Motor neuron (in vitro differentiated cells): ENCODE measurements around the gene DYNC2I2. TPM values are rescaled to one million over a fixed set of nuclear protein-coding genes. Genes with fewer than 3 reads are reported as not detected.

ENCODE experiments used
- ATAC-seq, 8 experiments: fragments of 200-7000 bp; cut with Tn5 transposase; replicated peaks in 6 of 8; 2 replicates each; pipeline ENCODE4 v1.8.0; 2021; ENCODE audit warnings: mild to moderate bottlenecking in 8 of 8, moderate library complexity in 8 of 8
- H3K27ac ChIP-seq, 2 donors: fragments of 250-450 bp; sonication (Bioruptor Pico); 2 replicates each; pipeline ENCODE4 v1.9.0; 2021; ENCODE audit warnings: antibody characterized with exemption in 2 of 2, mild to moderate bottlenecking in 2 of 2, moderate library complexity in 1 of 2
- H3K4me1 ChIP-seq, 2 donors: fragments of 250-450 bp; sonication (Bioruptor Pico); replicated peaks in 1 of 2; 2 replicates each; pipeline ENCODE4 v1.6.1; 2021; ENCODE audit warnings: antibody characterized with exemption in 2 of 2, mild to moderate bottlenecking in 2 of 2, moderate library complexity in 1 of 2
- H3K4me3 ChIP-seq, 5 donors: fragments of 250-450 bp; sonication (Bioruptor Pico); 2 replicates each; pipeline ENCODE4 v1.9.0; 2021; ENCODE audit warnings: antibody characterized with exemption in 5 of 5, mild to moderate bottlenecking in 5 of 5, moderate library complexity in 4 of 5
- WGBS, 10 experiments: fragments of 450-650 bp; shearing (Covaris generic); methylation state at CpG; one replicate each; pipeline ENCODE4 v1.0.0; 2022; 5-methylcytosine and 5-hydroxymethylcytosine counted together
- in situ Hi-C, 9 experiments: fragments of 400-800 bp; cut with MboI; loops; one replicate each; pipeline ENCODE4 v1.15.0; 2021; ENCODE audit warnings: low sequenced_read_pairs in 9 of 9, low pct_unique_long_range_greater_than_20kb in 2 of 9; ENCODE audit not compliant: unreplicated experiment in 9 of 9
- total RNA-seq, 8 experiments: library from RNA; unstranded; fragments of 300-600 nt; gene quantifications; 2 replicates each; pipeline versions ENCODE4 v1.2.3 to v1.2.4, GENCODE V29; 2022

DYNC2I2 gene
- total RNA-seq, 8 experiments from 2014 or later = 21.1 to 62.7 (median 28.3) TPM

GRCh38 chr9:128638580-128638979, 18.1 kb downstream of the DYNC2I2 start:
- in situ Hi-C loops = no loop called here
- H3K27ac ChIP-seq = no peak overlapping the region
- WGBS, 10 experiments = 100% methylated on average over 1 to 2 of the region's 4 CpGs; no CpG with 5 or more reads in 6 of the 10 experiments
- no peak for ATAC-seq
- peaks cover 0 to 8% of the 10 kb centered on the region in 2 donors for H3K4me1 ChIP-seq
- H3K4me3 ChIP-seq = no peak overlapping the region

GRCh38 chr9:128637656-128638055, 19.0 kb downstream of the DYNC2I2 start:
- no peak overlapping the region for H3K4me3 ChIP-seq
- in situ Hi-C loops = no loop called here
- WGBS, 10 experiments = 61 to 100% (median 90%) methylated on average over 1 to 8 of the region's 10 CpGs; no CpG with 5 or more reads in 3 of the 10 experiments
- no peak for ATAC-seq
- no peak overlapping the region for H3K27ac ChIP-seq
- H3K4me1 ChIP-seq = peaks cover 0 to 8% of the 10 kb centered on the region in 2 donors

- WGBS, 10 experiments = 91 to 100% (median 100%) methylated on average over 1 to 9 of the region's 20 CpGs; no CpG with 5 or more reads in 5 of the 10 experiments
- no peak for ATAC-seq
- no peak overlapping the region for H3K4me3 ChIP-seq
- in situ Hi-C loops = no loop called here
- H3K27ac ChIP-seq = peak overlapping the region in 1 of 2 donors; percentile 74
- H3K4me1 ChIP-seq = peaks cover 0 to 8% of the 10 kb centered on the region in 2 donors
These were observed 19.8 kb downstream of the DYNC2I2 start for GRCh38 chr9:128636556-128637530.

- peaks cover 0 to 8% of the 10 kb centered on the region in 2 donors for H3K4me1 ChIP-seq
- peak overlapping the region in 1 of 2 donors; percentile 74 for H3K27ac ChIP-seq
- WGBS, 10 experiments = 72% methylated on average over 3 of the region's 16 CpGs; no CpG with 5 or more reads in 9 of the 10 experiments
- in situ Hi-C loops = no loop called here
- no peak overlapping the region for H3K4me3 ChIP-seq
- ATAC-seq = peak in 3 of 8 experiments; percentile 1 to 6 (median 1)
These were observed 20.6 kb downstream of the DYNC2I2 start for GRCh38 chr9:128636024-128636390.

GRCh38 chr9:128635266-128636023, 21.2 kb downstream of the DYNC2I2 start:
- WGBS, 10 experiments = 0 to 100% (median 0%) methylated on average over 1 to 3 of the region's 20 CpGs; no CpG with 5 or more reads in 6 of the 10 experiments
- Histone ChIP-seq H3K27ac (peak overlapping the region in 1 of 2 donors; percentile 74), H3K4me3 (no peak overlapping the region), H3K4me1 (peaks cover 0 to 8% of the 10 kb centered on the region in 2 donors)
- in situ Hi-C loops = no loop called here
- ATAC-seq = peak; percentile 93 to 98 (median 94)

- 53 to 100% (median 83%) methylated on average over 1 to 4 of the region's 26 CpGs; no CpG with 5 or more reads in 6 of the 10 experiments for WGBS, 10 experiments
- in situ Hi-C loops = no loop called here
- Histone ChIP-seq H3K27ac (peak overlapping the region in 1 of 2 donors; percentile 74), H3K4me1 (peaks cover 0 to 8% of the 10 kb centered on the region in 2 donors), H3K4me3 (no peak overlapping the region)
- ATAC-seq = peak in 1 of 8 experiments; percentile 5
These were observed 21.9 kb downstream of the DYNC2I2 start for GRCh38 chr9:128634651-128635262.

GRCh38 chr9:128634111-128634510, 22.5 kb downstream of the DYNC2I2 start:
- WGBS, 10 experiments = 90 to 100% (median 91%) methylated on average over 1 to 4 of the region's 10 CpGs; no CpG with 5 or more reads in 7 of the 10 experiments
- Histone ChIP-seq H3K4me1 (peaks cover 0 to 8% of the 10 kb centered on the region in 2 donors), H3K4me3 (no peak overlapping the region), H3K27ac (no peak overlapping the region)
- in situ Hi-C loops = no loop called here
- ATAC-seq = no peak

- Histone ChIP-seq H3K4me3 (no peak overlapping the region), H3K4me1 (peaks cover 0 to 8% of the 10 kb centered on the region in 2 donors), H3K27ac (no peak overlapping the region)
- in situ Hi-C loops = no loop called here
- no peak for ATAC-seq
- WGBS, 10 experiments = 81 to 95% (median 90%) methylated on average over 2 to 7 of the region's 11 CpGs; no CpG with 5 or more reads in 5 of the 10 experiments
These were observed 23.0 kb downstream of the DYNC2I2 start for GRCh38 chr9:128633601-128634000.

- Histone ChIP-seq H3K27ac (no peak overlapping the region), H3K4me1 (peaks cover 0 to 8% of the 10 kb centered on the region in 2 donors), H3K4me3 (no peak overlapping the region)
- in situ Hi-C loops = no loop called here
- 80 to 100% (median 92%) methylated on average over 1 to 16 of the region's 21 CpGs; no CpG with 5 or more reads in 5 of the 10 experiments for WGBS, 10 experiments
- ATAC-seq = no peak
These were observed 23.6 kb downstream of the DYNC2I2 start for GRCh38 chr9:128633057-128633456.

- no peak overlapping the region for H3K27ac ChIP-seq
- whole genome bisulfite sequencing, 10 experiments = 90 to 100% (median 100%) methylated on average over 1 to 7 of the region's 14 CpGs; no CpG with 5 or more reads in 3 of the 10 experiments
- H3K4me3 ChIP-seq = no peak overlapping the region
These were observed 24.2 kb downstream of the DYNC2I2 start for GRCh38 chr9:128632486-128632885.

GRCh38 chr9:128632066-128632465, 24.6 kb downstream of the DYNC2I2 start:
- H3K4me3 ChIP-seq = no peak overlapping the region
- in situ Hi-C loops = no loop called here
- H3K4me1 ChIP-seq = peaks cover 0 to 8% of the 10 kb centered on the region in 2 donors
- 94% methylated on average over 3 of the region's 10 CpGs; no CpG with 5 or more reads in 9 of the 10 experiments for WGBS, 10 experiments
- no peak for ATAC-seq
- no peak overlapping the region for H3K27ac ChIP-seq

More at GRCh38 chr9:128632486-128632885, 24.2 kb downstream of the DYNC2I2 start:
- in situ Hi-C loops = no loop called here
- H3K4me1 ChIP-seq = peaks cover 0 to 8% of the 10 kb centered on the region in 2 donors
- ATAC-seq = no peak

GRCh38 chr9:128631636-128632035, 25.0 kb downstream of the DYNC2I2 start:
- in situ Hi-C loops = no loop called here
- no peak overlapping the region for H3K4me3 ChIP-seq
- no peak for ATAC-seq
- peaks cover 0 to 8% of the 10 kb centered on the region in 2 donors for H3K4me1 ChIP-seq
- 80 to 100% (median 96%) methylated on average over 1 to 9 of the region's 9 CpGs; no CpG with 5 or more reads in 2 of the 10 experiments for WGBS, 10 experiments
- no peak overlapping the region for H3K27ac ChIP-seq
